K562 (cell line): ENCODE measurements around the gene SPINK9. TPM values are rescaled to one million over a fixed set of nuclear protein-coding genes. Genes with fewer than 3 reads are reported as not detected.

Source experiments
- ATAC-seq: fragments of 200-7000 bp; cut with Tn5 transposase; 3 replicates; pipeline ENCODE4 v1.9.1; 2020; ENCODE audit warnings: moderate library complexity
- BruUV-seq: library from RNA; stranded (reverse); fragments of 400-500 nt; replicated peaks from 2 replicates; lab custom pipeline; 2021; lab: Mats Ljungman, UMichigan
- CTCF ChIA-PET: fragments of 300-600 bp; formaldehyde crosslinking; extraction: SDS; loops from one replicate; lab custom pipeline; 2021; ENCODE audit warnings: low intra/inter-chr PET ratio; lab: Yijun Ruan, JAX
- POLR2A ChIA-PET: fragments of 300-600, 350-650 bp; sonication (Branson Sonifier 250); formaldehyde crosslinking; extraction: SDS; loops from one replicate; lab custom pipeline; 2021; ENCODE audit warnings: antibody characterized with exemption, inconsistent platforms; lab: Yijun Ruan, JAX
- DNase-seq, 4 experiments: peaks; one replicate each; pipeline versions ENCODE4 v3.0.0 to v3.0.0-alpha.2; 2011 to 2018; ENCODE audit warnings: low spot score in 3 of 4, mixed read lengths in 3 of 4; ENCODE audit errors: extremely low read depth in 1 of 4
- FAIRE-seq: peaks from 2 replicates; lab custom pipeline; 2011; peaks lifted over from hg19 to GRCh38; lab: Jason Lieb, UNC
- H2AFZ ChIP-seq: 2 replicates; pipeline ENCODE4 v1.6.0; 2011; ENCODE audit warnings: low read depth, low read length, control low read depth, inconsistent platforms
- H3K27ac ChIP-seq: fragments of 200-600 bp; 3 replicates; pipeline ENCODE4 v1.8.0; 2011; ENCODE audit warnings: low read depth, mild to moderate bottlenecking, control low read depth, inconsistent platforms, low read length, moderate library complexity, mixed read lengths; ENCODE audit errors: extremely low read depth
- H3K27me3 ChIP-seq, 2 experiments: fragments of 300-600 bp in 1 of 2; 2 replicates in 1 of 2; 3 replicates in 1 of 2; pipeline versions ENCODE4 v1.6.0 to v1.8.0; 2011; ENCODE audit warnings: inconsistent platforms in 2 of 2, low read length in 2 of 2, mild to moderate bottlenecking in 1 of 2, mixed read lengths in 1 of 2, moderate library complexity in 1 of 2; ENCODE audit not compliant: control insufficient read depth in 2 of 2, insufficient read depth in 2 of 2
- H3K36me3 ChIP-seq: fragments of 300-600 bp; 3 replicates; pipeline ENCODE4 v1.8.0; 2011; ENCODE audit warnings: mild to moderate bottlenecking, low read length, inconsistent platforms; ENCODE audit not compliant: control insufficient read depth, insufficient read depth
- H3K4me1 ChIP-seq, 2 experiments: fragments of 200-600 bp in 1 of 2; replicated peaks in 1 of 2; 2 replicates in 1 of 2; 3 replicates in 1 of 2; pipeline versions ENCODE4 v1.5.1 to v1.8.0; 2011; ENCODE audit warnings: inconsistent platforms in 2 of 2, low read length in 2 of 2, mild to moderate bottlenecking in 1 of 2, mixed read lengths in 1 of 2, moderate library complexity in 1 of 2; ENCODE audit not compliant: control insufficient read depth in 2 of 2, insufficient read depth in 2 of 2
- H3K4me2 ChIP-seq: 2 replicates; pipeline ENCODE4 v1.6.1; 2011; ENCODE audit warnings: low read length, control low read depth, inconsistent platforms, mixed read lengths; ENCODE audit not compliant: insufficient read depth
- H3K4me3 ChIP-seq: fragments of 200-600 bp; sonication (generic), shearing (Covaris generic); 2 replicates; pipeline ENCODE4 v1.5.1; 2016; ENCODE audit warnings: control low read depth, inconsistent platforms
- H3K79me2 ChIP-seq: fragments of 200-600 bp; 3 replicates; pipeline ENCODE4 v1.8.0; 2011; ENCODE audit warnings: low read length, inconsistent platforms; ENCODE audit not compliant: control insufficient read depth, insufficient read depth
- H3K9ac ChIP-seq, 2 experiments: 2 replicates each; pipeline versions ENCODE4 v1.6.0 to v1.6.1; 2011; ENCODE audit warnings: low read depth in 2 of 2, low read length in 2 of 2, control low read depth in 1 of 2, inconsistent platforms in 1 of 2, mild to moderate bottlenecking in 1 of 2, mixed read lengths in 1 of 2; ENCODE audit not compliant: insufficient read depth in 1 of 2
- H3K9me1 ChIP-seq: one replicate; pipeline ENCODE4 v1.6.0; 2011; ENCODE audit warnings: inconsistent platforms, mild to moderate bottlenecking, low read length, moderate library complexity; ENCODE audit not compliant: control insufficient read depth, insufficient read depth
- H3K9me3 ChIP-seq: replicated peaks from 2 replicates; pipeline ENCODE4 v1.5.1; 2011; ENCODE audit warnings: low read depth, low read length, inconsistent platforms; ENCODE audit not compliant: control insufficient read depth, insufficient read depth
- H4K20me1 ChIP-seq: replicated peaks from 2 replicates; pipeline ENCODE4 v1.6.1; 2011; ENCODE audit warnings: low read length, inconsistent platforms, mixed read lengths; ENCODE audit not compliant: control insufficient read depth, insufficient read depth
- ARID1B ChIP-seq: fragments of 450-650 bp; IDR thresholded peaks from 2 replicates; pipeline ENCODE4 v1.6.1; 2016; ENCODE audit warnings: antibody characterized with exemption, mild to moderate bottlenecking, inconsistent platforms
- ARID2 ChIP-seq: fragments of 450-650 bp; IDR thresholded peaks from 2 replicates; pipeline ENCODE4 v1.6.1; 2017; ENCODE audit warnings: antibody characterized with exemption, mild to moderate bottlenecking
- BCL6 ChIP-seq: fragments of 250-450 bp; sonication (Bioruptor Pico); IDR thresholded peaks from 2 replicates; pipeline ENCODE4 v1.4.0; 2020
- CBFA2T2 ChIP-seq: fragments of 450-650 bp; conservative IDR thresholded peaks from 2 replicates; pipeline ENCODE4 v1.6.1; 2017; ENCODE audit warnings: mild to moderate bottlenecking
- CBFA2T3 ChIP-seq: fragments of 450-650 bp; IDR thresholded peaks from 2 replicates; pipeline ENCODE4 v1.6.1; 2017
- CBX5 ChIP-seq: IDR thresholded peaks from 2 replicates; pipeline ENCODE4 v1.6.1; 2014; ENCODE audit warnings: low read depth, borderline replicate concordance
- EHMT2 ChIP-seq: fragments of 450-650 bp; IDR thresholded peaks from 2 replicates; pipeline ENCODE4 v1.6.1; 2018; ENCODE audit warnings: antibody characterized with exemption
- HMG20B ChIP-seq: fragments of 250-450 bp; sonication (Bioruptor Pico); IDR thresholded peaks from 2 replicates; pipeline ENCODE4 v1.5.0; 2021; ENCODE audit warnings: mild to moderate bottlenecking
- KDM1A ChIP-seq, 2 experiments: fragments of 450-650 bp; IDR thresholded peaks; 2 replicates each; pipeline ENCODE4 v1.6.1; 2016; ENCODE audit warnings: mild to moderate bottlenecking in 2 of 2
- KLF16 ChIP-seq: IDR thresholded peaks from 2 replicates; pipeline ENCODE4 v1.6.1; 2016; ENCODE audit warnings: antibody characterized with exemption
- POLR2AphosphoS5 ChIP-seq: IDR thresholded peaks from 2 replicates; pipeline ENCODE4 v1.6.1; 2011; ENCODE audit warnings: mild to moderate bottlenecking, low read depth, low read length, moderate library complexity; ENCODE audit not compliant: control insufficient read depth, insufficient read depth
- TAL1 ChIP-seq: fragments of 450-650 bp; IDR thresholded peaks from 2 replicates; pipeline ENCODE4 v1.6.1; 2016; ENCODE audit warnings: mild to moderate bottlenecking
- TCF3 ChIP-seq: sonication (generic); formaldehyde crosslinking; IDR thresholded peaks from 2 replicates; pipeline ENCODE4 v1.4.0; 2020; ENCODE audit warnings: mild to moderate bottlenecking, missing genetic modification reagents
- TEAD4 ChIP-seq, 2 experiments: sonication (generic) in 1 of 2; formaldehyde crosslinking in 1 of 2; IDR thresholded peaks; 2 replicates each; pipeline versions ENCODE4 v1.6.1 to v1.8.0; 2012 to 2022; ENCODE audit warnings: borderline replicate concordance in 1 of 2, inconsistent platforms in 1 of 2, low read length in 1 of 2, mild to moderate bottlenecking in 1 of 2, missing genetic modification reagents in 1 of 2
- YY1 ChIP-seq, 3 experiments: IDR thresholded peaks; 2 replicates each; pipeline ENCODE4 v1.6.1; 2011; ENCODE audit warnings: low read length in 2 of 3, mild to moderate bottlenecking in 2 of 3, moderate library complexity in 2 of 3, borderline replicate concordance in 1 of 3, control low read depth in 1 of 3, low read depth in 1 of 3; ENCODE audit not compliant: insufficient read depth in 3 of 3, insufficient replicate concordance in 2 of 3, control insufficient read depth in 1 of 3, insufficient read length in 1 of 3; ENCODE audit errors: extremely low read depth in 1 of 3
- ZBED1 ChIP-seq: IDR thresholded peaks from 2 replicates; pipeline ENCODE4 v1.6.1; 2014
- ZC3H8 ChIP-seq: fragments of 450-650 bp; IDR thresholded peaks from 2 replicates; pipeline ENCODE4 v1.6.1; 2017
- WGBS: fragments of 100-300 bp; shearing (Covaris generic); methylation state at CpG from one replicate; pipeline ENCODE4 v1.1.6; 2016; ENCODE audit warnings: low coverage, mixed read lengths; ENCODE audit not compliant: insufficient coverage; ENCODE audit errors: missing lambda C conversion rate; 5-methylcytosine and 5-hydroxymethylcytosine counted together
- in situ Hi-C: fragments of 300-500 bp; cut with MboI; formaldehyde crosslinking; loops from 4 replicates; pipeline ENCODE4 v1.15.0; 2018; ENCODE audit warnings: inconsistent platforms, mixed read lengths
- intact Hi-C: fragments of 100-400 bp; cut with micrococcal nuclease; formaldehyde crosslinking; loops from 2 replicates; pipeline ENCODE4 v1.14.2; 2022
- polyA plus RNA-seq, 8 experiments: library from polyadenylated mRNA; depleted of rRNA in 4 of 8; stranded (reverse) in 5 of 8; unstranded in 3 of 8; fragments of >200 nt; fragmentation: Nextera tagmentation in 2 of 8; fragmentation: Illumina TruSeq in 1 of 8; extraction: Ambion mirVana in 2 of 8; extraction: Trizol in 1 of 8; gene quantifications; 2 replicates each; pipeline versions ENCODE4 v1.2.1 to v1.2.3, GENCODE V29; 2011 to 2014; ENCODE audit warnings: inconsistent platforms in 1 of 8, missing spikeins in 1 of 8
- total RNA-seq, 7 experiments: library from RNA; depleted of rRNA in 6 of 7; stranded (reverse); fragments of >200 nt in 6 of 7; fragmentation: Illumina TruSeq in 2 of 7; extraction: Trizol in 2 of 7; gene quantifications; 2 replicates each; pipeline versions ENCODE4 v1.2.1 to v1.2.3, GENCODE V29; 2011 to 2021; ENCODE audit warnings: low replicate concordance in 1 of 7
- TF ChIP-seq, protein P1 (sequence below): fragments of 450-650 bp; formaldehyde crosslinking; IDR thresholded peaks from 2 replicates; pipeline ENCODE4 v1.4.0; 2022; ENCODE audit warnings: mild to moderate bottlenecking, moderate library complexity

Gene SPINK9
- total and polyA plus RNA-seq, 9 of the 15 experiments (the other 6 are each of a cell fraction or from before 2014, with no cell fraction given), result not detected

DNA sequence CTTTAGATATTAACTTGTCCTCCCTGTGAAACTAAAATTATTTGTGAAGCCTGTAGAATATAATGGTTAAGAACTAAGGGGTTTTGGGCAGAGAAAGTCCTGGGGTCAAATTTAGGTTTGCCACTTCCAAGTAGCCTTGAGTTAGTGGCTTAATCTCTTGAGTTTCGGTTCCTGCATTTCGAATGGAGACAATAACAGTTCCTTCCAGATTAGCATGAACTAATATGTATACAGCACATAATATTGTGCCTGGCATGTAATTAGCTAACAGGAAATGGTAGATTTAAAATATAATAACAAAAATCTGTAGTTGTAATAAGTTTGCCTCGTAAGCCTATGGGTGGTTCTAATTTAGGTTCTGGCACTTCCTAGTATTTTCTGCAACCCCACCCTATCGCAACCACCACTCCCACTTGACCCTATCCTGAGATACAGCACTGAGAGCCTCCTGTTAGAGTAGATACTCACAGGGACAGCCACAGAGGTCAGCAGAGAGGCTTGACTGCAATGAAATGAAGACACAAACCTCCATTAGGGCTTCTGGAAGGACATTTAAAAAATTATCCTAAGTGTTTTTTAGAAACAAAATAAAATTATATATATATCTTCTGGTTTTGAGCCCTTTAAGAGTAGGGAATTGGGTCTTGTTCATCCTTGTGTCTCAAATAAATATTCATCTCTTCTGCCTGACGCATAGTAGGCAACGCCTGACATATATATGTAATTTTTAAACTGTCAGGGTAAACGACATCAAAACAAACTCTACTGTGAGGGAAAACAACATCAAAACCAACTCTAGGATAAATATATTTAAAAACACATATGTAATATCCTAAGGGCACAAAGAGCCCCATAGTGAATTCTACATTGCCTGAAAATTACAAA is 8.5 kb downstream of the SPINK9 start:
- peak overlapping the region; percentile 83 for H2AFZ ChIP-seq
- intact Hi-C loops (no loop called here), in situ Hi-C loops (no loop called here)

More for the DNA sequence above, 8.5 kb downstream of the SPINK9 start:
- ChIA-PET POLR2A (no interaction called here), CTCF (no interaction called here)
- no peak overlapping the region for H3K4me2 ChIP-seq
- peak overlapping the region; percentile 40 for H3K27ac ChIP-seq
- H3K27me3 ChIP-seq, result no peaks in the 10 kb centered on the region
- no peaks in the 10 kb centered on the region for H3K9me1 ChIP-seq
- ATAC-seq (peak; percentile 99), DNase-seq (peak; percentile 47 to 76 (median 67)), FAIRE-seq (peak; percentile 87)
- peaks cover 0 to 13% of the 10 kb centered on the region in 2 experiments; a peak in 2 of 5 replicates for H3K4me1 ChIP-seq
- H3K9me3 ChIP-seq, result no peaks in the 10 kb centered on the region
- H3K9ac ChIP-seq, result peak overlapping the region in 1 of 2 experiments; percentile 23; a peak in 1 of 4 replicates
- no peaks in the 10 kb centered on the region for H4K20me1 ChIP-seq
- WGBS, result 12% methylated on average over 7 of the region's 7 CpGs
- no peaks in the 10 kb centered on the region for H3K36me3 ChIP-seq
- TF ChIP-seq POLR2AphosphoS5, result peak; percentile 56; the same call in 1 of the 2 replicates
- TF ChIP-seq TEAD4 (IDR thresholded peaks at IDR 0.05; ENCODE audit: low read length), result peak; percentile 58
- TF ChIP-seq TEAD4 (CRISPR knock-in tag; IDR thresholded peaks at IDR 0.05; ENCODE audit: borderline replicate concordance), result no peak
- TF ChIP-seq HMG20B (CRISPR knock-in tag), result no peak
- TF ChIP-seq YY1 (IDR thresholded peaks at IDR 0.05; ENCODE audit: borderline replicate concordance in 1 of 3, control insufficient read depth in 1 of 3, extremely low read depth in 1 of 3, insufficient read depth in 3 of 3, insufficient read length in 1 of 3, insufficient replicate concordance in 2 of 3, low read depth in 1 of 3, low read length in 2 of 3), result peak in 1 of 3 experiments; percentile 26
- TF ChIP-seq CBFA2T2, result peak; percentile 54
- peak; percentile 48 for TF ChIP-seq TAL1
- 0 out of 4 replicates have a peak, but pooled peaks of 1 of the 2 experiments have one; percentile 12 for TF ChIP-seq KDM1A (IDR thresholded peaks at IDR 0.05)
- TF ChIP-seq CBFA2T3, result peak; percentile 74
- no peak for TF ChIP-seq ARID2
- peak; percentile 48; the same call in 1 of the 2 replicates for TF ChIP-seq ARID1B
- peak; percentile 75; the same call in 1 of the 2 replicates for TF ChIP-seq ZBED1
- TF ChIP-seq ZC3H8, result no peak
- TF ChIP-seq EHMT2, result 0 out of 2 replicates have a peak, but pooled peaks have one; percentile 24
- TF ChIP-seq TCF3, result peak; percentile 76
- TF ChIP-seq BCL6, result no peak
- TF ChIP-seq, protein P1, sequence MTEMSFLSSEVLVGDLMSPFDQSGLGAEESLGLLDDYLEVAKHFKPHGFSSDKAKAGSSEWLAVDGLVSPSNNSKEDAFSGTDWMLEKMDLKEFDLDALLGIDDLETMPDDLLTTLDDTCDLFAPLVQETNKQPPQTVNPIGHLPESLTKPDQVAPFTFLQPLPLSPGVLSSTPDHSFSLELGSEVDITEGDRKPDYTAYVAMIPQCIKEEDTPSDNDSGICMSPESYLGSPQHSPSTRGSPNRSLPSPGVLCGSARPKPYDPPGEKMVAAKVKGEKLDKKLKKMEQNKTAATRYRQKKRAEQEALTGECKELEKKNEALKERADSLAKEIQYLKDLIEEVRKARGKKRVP (CRISPR knock-in tag), result no peak
- TF ChIP-seq KLF16, result no peak
- no peak for TF ChIP-seq CBX5
- no peaks in the 10 kb centered on the region for H3K79me2 ChIP-seq
- no peak overlapping the region for H3K4me3 ChIP-seq
- no TSS peak for BruUV-seq
